ENCODE data around the gene MOSPD3.

GRCh38 chr7:100580466-100581283 lies 31.7 kb upstream of the MOSPD3 start:
- TF ChIP-seq POLR2AphosphoS5 (IDR thresholded peaks at IDR 0.05; ENCODE audit: low read depth, low read length) (no peak), SIN3A (IDR thresholded peaks at IDR 0.05; ENCODE audit: borderline replicate concordance, insufficient read depth, low read length) (no peak), REST (IDR thresholded peaks at IDR 0.05; ENCODE audit: insufficient read depth in 1 of 2, low read depth in 2 of 2, low read length in 2 of 2) (no peak), FOXP2 (optimal IDR thresholded peaks at IDR 0.05; ENCODE audit: borderline replicate concordance, extremely low read depth, extremely low read length, insufficient read depth) (no peak)

Data from PFSK-1 (cell line).